ENCODE results near the gene ACSF2.

DNA sequence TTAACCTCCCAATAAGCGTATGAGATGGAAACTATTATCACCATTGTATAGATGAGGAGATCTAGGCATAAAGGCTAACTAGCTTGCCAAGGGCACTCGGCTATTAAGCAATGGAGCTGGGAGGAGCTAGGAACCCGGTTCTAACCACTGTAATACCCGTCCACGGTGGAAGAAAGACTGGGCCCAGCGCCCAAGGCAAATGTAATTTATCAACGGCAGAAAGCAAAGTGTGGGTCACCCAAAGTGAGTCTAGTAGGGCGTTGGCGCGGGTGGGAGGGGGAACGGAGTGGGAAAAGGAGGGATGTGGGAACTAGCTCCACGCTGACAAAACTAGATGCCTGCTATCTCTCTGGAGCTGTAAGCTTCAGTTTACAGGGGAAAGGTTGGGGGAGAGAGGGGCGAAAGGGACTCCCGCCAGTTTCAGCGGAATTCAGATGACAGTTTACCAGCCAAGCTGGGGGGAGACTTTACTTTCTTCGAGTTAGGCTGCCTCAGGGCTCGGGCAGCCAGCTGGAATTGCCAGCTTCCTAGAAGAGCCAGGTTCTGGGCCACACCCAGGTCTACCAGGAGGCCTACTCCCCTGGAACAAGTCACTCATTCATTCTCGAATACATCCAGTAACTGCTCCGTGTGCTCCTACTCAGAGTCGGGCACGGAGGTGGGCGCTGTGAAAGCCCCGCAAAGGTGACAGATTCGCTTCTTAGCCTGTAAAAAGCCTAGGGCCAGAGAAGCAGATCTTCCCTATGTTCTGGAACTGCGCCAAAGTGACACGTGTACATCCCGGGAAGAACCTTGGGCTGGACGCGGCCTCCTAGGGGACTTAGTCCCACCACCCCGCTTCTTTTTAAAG is 29.5 kb upstream of the ACSF2 start:
- TF ChIP-seq, protein P1, sequence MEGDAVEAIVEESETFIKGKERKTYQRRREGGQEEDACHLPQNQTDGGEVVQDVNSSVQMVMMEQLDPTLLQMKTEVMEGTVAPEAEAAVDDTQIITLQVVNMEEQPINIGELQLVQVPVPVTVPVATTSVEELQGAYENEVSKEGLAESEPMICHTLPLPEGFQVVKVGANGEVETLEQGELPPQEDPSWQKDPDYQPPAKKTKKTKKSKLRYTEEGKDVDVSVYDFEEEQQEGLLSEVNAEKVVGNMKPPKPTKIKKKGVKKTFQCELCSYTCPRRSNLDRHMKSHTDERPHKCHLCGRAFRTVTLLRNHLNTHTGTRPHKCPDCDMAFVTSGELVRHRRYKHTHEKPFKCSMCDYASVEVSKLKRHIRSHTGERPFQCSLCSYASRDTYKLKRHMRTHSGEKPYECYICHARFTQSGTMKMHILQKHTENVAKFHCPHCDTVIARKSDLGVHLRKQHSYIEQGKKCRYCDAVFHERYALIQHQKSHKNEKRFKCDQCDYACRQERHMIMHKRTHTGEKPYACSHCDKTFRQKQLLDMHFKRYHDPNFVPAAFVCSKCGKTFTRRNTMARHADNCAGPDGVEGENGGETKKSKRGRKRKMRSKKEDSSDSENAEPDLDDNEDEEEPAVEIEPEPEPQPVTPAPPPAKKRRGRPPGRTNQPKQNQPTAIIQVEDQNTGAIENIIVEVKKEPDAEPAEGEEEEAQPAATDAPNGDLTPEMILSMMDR (IDR thresholded peaks at IDR 0.05) = no peak
- no peak for TF ChIP-seq POLR2A (IDR thresholded peaks at IDR 0.05)

Measured in thyroid gland (tissue), 4 donors.